IMR-90 (cell line): ENCODE measurements around the gene PKIG. TPM values are rescaled to one million over a fixed set of nuclear protein-coding genes. Genes with fewer than 3 reads are reported as not detected.

Source experiments
- ATAC-seq: fragments of 200-7000 bp; cut with Tn5 transposase; 2 replicates; pipeline ENCODE4 v1.9.1; 2020; ENCODE audit warnings: low read depth, mild to moderate bottlenecking, moderate library complexity
- BruUV-seq: library from RNA; stranded (reverse); fragments of 400-500 nt; replicated peaks from 2 replicates; lab custom pipeline; 2021; lab: Mats Ljungman, UMichigan
- CTCF ChIA-PET: fragments of 300-600 bp; formaldehyde crosslinking; extraction: SDS; loops from one replicate; lab custom pipeline; 2021; ENCODE audit warnings: antibody characterized with exemption; lab: Yijun Ruan, JAX
- POLR2A ChIA-PET: fragments of 300-600 bp; sonication (Branson Sonifier 250); formaldehyde crosslinking; loops from one replicate; lab custom pipeline; 2022; ENCODE audit warnings: antibody characterized with exemption; ENCODE audit not compliant: unreplicated experiment; lab: Charles Lee
- DNase-seq: peaks from one replicate; pipeline ENCODE4 v3.0.0; 2013
- H2AFZ ChIP-seq: replicated peaks from 2 replicates; pipeline ENCODE3; 2013; ENCODE audit warnings: low read length, mild to moderate bottlenecking; ENCODE audit not compliant: poor library complexity
- H2AK5ac ChIP-seq: 2 replicates; pipeline ENCODE4 v1.6.1; 2013; ENCODE audit warnings: low read depth, low read length, inconsistent platforms
- H2AK9ac ChIP-seq: replicated peaks from 2 replicates; pipeline ENCODE3; 2013; ENCODE audit warnings: mild to moderate bottlenecking, low read depth, low read length, moderate library complexity; ENCODE audit not compliant: poor library complexity
- H2BK120ac ChIP-seq: 2 replicates; pipeline ENCODE4 v1.6.1; 2013; ENCODE audit warnings: low read depth, low read length, inconsistent platforms
- H2BK15ac ChIP-seq: 3 replicates; pipeline ENCODE4 v1.6.1; 2013; ENCODE audit warnings: low read depth, low read length, inconsistent platforms
- H2BK20ac ChIP-seq: 2 replicates; pipeline ENCODE4 v1.6.1; 2013; ENCODE audit warnings: low read depth, mild to moderate bottlenecking, inconsistent platforms, low read length, moderate library complexity
- H2BK5ac ChIP-seq: 2 replicates; pipeline ENCODE4 v1.6.1; 2013; ENCODE audit warnings: mild to moderate bottlenecking, low read depth, low read length, inconsistent platforms; ENCODE audit not compliant: poor library complexity, severe bottlenecking
- H3K14ac ChIP-seq: replicated peaks from 2 replicates; pipeline ENCODE4 v1.6.1; 2013; ENCODE audit warnings: low read depth, low read length, inconsistent platforms
- H3K18ac ChIP-seq: 2 replicates; pipeline ENCODE4 v1.6.1; 2013; ENCODE audit warnings: low read depth, low read length, control low read depth
- H3K23ac ChIP-seq: 2 replicates; pipeline ENCODE4 v1.6.1; 2013; ENCODE audit warnings: low read depth, low read length, inconsistent platforms
- H3K27ac ChIP-seq: 2 replicates; pipeline ENCODE4 v1.5.1; 2013; ENCODE audit warnings: mild to moderate bottlenecking, control low read depth, low read length; ENCODE audit not compliant: insufficient read depth
- H3K27me3 ChIP-seq: 2 replicates; pipeline ENCODE4 v1.6.1; 2013; ENCODE audit warnings: low read length; ENCODE audit not compliant: control insufficient read depth, insufficient read depth
- H3K36me3 ChIP-seq: 2 replicates; pipeline ENCODE4 v1.6.1; 2013; ENCODE audit warnings: low read length, mixed read lengths; ENCODE audit not compliant: control insufficient read depth, insufficient read depth
- H3K4ac ChIP-seq: 2 replicates; pipeline ENCODE4 v1.6.1; 2013; ENCODE audit warnings: low read depth, low read length, inconsistent platforms
- H3K4me1 ChIP-seq: 2 replicates; pipeline ENCODE4 v1.6.1; 2013; ENCODE audit warnings: low read length, mixed read lengths; ENCODE audit not compliant: control insufficient read depth, insufficient read depth
- H3K4me2 ChIP-seq: 2 replicates; pipeline ENCODE4 v1.6.1; 2013; ENCODE audit warnings: low read depth, mild to moderate bottlenecking, control low read depth, low read length, moderate library complexity
- H3K4me3 ChIP-seq: 2 replicates; pipeline ENCODE4 v1.5.1; 2013; ENCODE audit warnings: low read depth, mild to moderate bottlenecking, control low read depth, low read length, moderate library complexity; ENCODE audit not compliant: insufficient read depth
- H3K56ac ChIP-seq: 2 replicates; pipeline ENCODE4 v1.6.1; 2013; ENCODE audit warnings: low read length, inconsistent platforms; ENCODE audit not compliant: insufficient read depth; ENCODE audit errors: extremely low read depth
- H3K79me1 ChIP-seq, 2 experiments: 2 replicates each; pipeline ENCODE4 v1.6.1; 2013; ENCODE audit warnings: low read length in 2 of 2, inconsistent platforms in 1 of 2, low read depth in 1 of 2
- H3K9ac ChIP-seq: 2 replicates; pipeline ENCODE4 v1.6.1; 2013; ENCODE audit warnings: low read depth, low read length, control low read depth
- H3K9me1 ChIP-seq: 2 replicates; pipeline ENCODE4 v1.6.1; 2013; ENCODE audit warnings: low read length, inconsistent platforms; ENCODE audit not compliant: insufficient read depth
- H3K9me3 ChIP-seq: 2 replicates; pipeline ENCODE4 v1.6.1; 2013; ENCODE audit warnings: low read length; ENCODE audit not compliant: control insufficient read depth, insufficient read depth
- H4K20me1 ChIP-seq: 2 replicates; pipeline ENCODE4 v1.6.1; 2013; ENCODE audit warnings: low read length, inconsistent platforms; ENCODE audit not compliant: insufficient read depth
- H4K5ac ChIP-seq: 2 replicates; pipeline ENCODE4 v1.6.1; 2013; ENCODE audit warnings: mild to moderate bottlenecking, low read depth, low read length, control low read depth
- H4K8ac ChIP-seq, 2 experiments: 2 replicates each; pipeline ENCODE4 v1.6.1; 2013; ENCODE audit warnings: low read depth in 2 of 2, low read length in 2 of 2, control low read depth in 1 of 2, inconsistent platforms in 1 of 2
- H4K91ac ChIP-seq: 2 replicates; pipeline ENCODE4 v1.6.1; 2013; ENCODE audit warnings: low read depth, low read length, inconsistent platforms; ENCODE audit not compliant: insufficient read depth
- CEBPB ChIP-seq: IDR thresholded peaks from 2 replicates; pipeline ENCODE4 v1.6.1; 2012; ENCODE audit warnings: low read depth, low read length, improper control_type of control experiment
- CHD1 ChIP-seq: IDR thresholded peaks from 2 replicates; pipeline ENCODE4 v1.6.1; 2012; ENCODE audit warnings: low read depth, low read length, improper control_type of control experiment
- CTCF ChIP-seq: conservative IDR thresholded peaks from 2 replicates; pipeline ENCODE4 v1.5.1; 2012; ENCODE audit warnings: mild to moderate bottlenecking, low read depth, low read length, improper control_type of control experiment
- ELK1 ChIP-seq: fragments of 150-350 bp; IDR thresholded peaks from 2 replicates; pipeline ENCODE4 v1.6.1; 2016; ENCODE audit warnings: low read depth, mild to moderate bottlenecking, low read length, moderate library complexity, borderline replicate concordance
- FOS ChIP-seq: fragments of 150-350 bp; IDR thresholded peaks from 2 replicates; pipeline ENCODE4 v1.6.1; 2016; ENCODE audit warnings: low read depth, low read length
- MAFK ChIP-seq: IDR thresholded peaks from 2 replicates; pipeline ENCODE4 v1.6.1; 2012; ENCODE audit warnings: low read depth, low read length, improper control_type of control experiment
- MAZ ChIP-seq: IDR thresholded peaks from 2 replicates; pipeline ENCODE4 v1.6.1; 2012; ENCODE audit warnings: low read depth, mild to moderate bottlenecking, low read length, improper control_type of control experiment, moderate library complexity, borderline replicate concordance
- MXI1 ChIP-seq: IDR thresholded peaks from 2 replicates; pipeline ENCODE4 v1.6.1; 2012; ENCODE audit warnings: low read depth, mild to moderate bottlenecking, low read length, moderate library complexity, borderline replicate concordance
- NFE2L2 ChIP-seq: fragments of 150-350 bp; IDR thresholded peaks from 2 replicates; pipeline ENCODE4 v1.6.1; 2016; ENCODE audit warnings: low read depth, mild to moderate bottlenecking, low read length
- POLR2A ChIP-seq: IDR thresholded peaks from 2 replicates; pipeline ENCODE4 v1.6.1; 2012; ENCODE audit warnings: mild to moderate bottlenecking, low read depth, low read length
- RAD21 ChIP-seq: IDR thresholded peaks from 2 replicates; pipeline ENCODE4 v1.6.1; 2012; ENCODE audit warnings: low read length, improper control_type of control experiment
- RCOR1 ChIP-seq: IDR thresholded peaks from 2 replicates; pipeline ENCODE4 v1.6.1; 2012; ENCODE audit warnings: mild to moderate bottlenecking, low read length, improper control_type of control experiment; ENCODE audit not compliant: insufficient replicate concordance
- RFX5 ChIP-seq: IDR thresholded peaks from 2 replicates; pipeline ENCODE4 v1.8.0; 2012; ENCODE audit warnings: low read depth, mild to moderate bottlenecking, low read length, moderate library complexity
- SMC3 ChIP-seq: fragments of 150-350 bp; IDR thresholded peaks from 2 replicates; pipeline ENCODE4 v1.6.1; 2016; ENCODE audit warnings: low read depth, mild to moderate bottlenecking, antibody characterized with exemption, low read length, moderate library complexity
- USF2 ChIP-seq: fragments of 150-350 bp; IDR thresholded peaks from 2 replicates; pipeline ENCODE4 v1.6.1; 2017; ENCODE audit warnings: mild to moderate bottlenecking, antibody characterized with exemption, low read length, low read depth
- WGBS, 2 experiments: methylation state at CpG; one replicate each; pipeline versions ENCODE4 v1.1.5 to v1.1.7; 2013; ENCODE audit warnings: missing lambda C conversion rate in 2 of 2; ENCODE audit not compliant: insufficient read length in 1 of 2; ENCODE audit errors: extremely low coverage in 2 of 2; 5-methylcytosine and 5-hydroxymethylcytosine counted together
- dilution Hi-C: fragments of 300-500 bp; cut with HindIII; formaldehyde crosslinking; loops from one replicate; pipeline ENCODE4 v1.14.3; 2018; ENCODE audit warnings: low sequenced_read_pairs; ENCODE audit not compliant: unreplicated experiment
- in situ Hi-C: fragments of 300-500 bp; cut with MboI; formaldehyde crosslinking; loops from 3 replicates; pipeline ENCODE4 v1.14.3; 2019; ENCODE audit warnings: low sequenced_read_pairs, inconsistent platforms, mixed read lengths
- intact Hi-C: fragments of 100-400 bp; cut with micrococcal nuclease; formaldehyde crosslinking; loops from 2 replicates; pipeline ENCODE4 v1.10.0; 2022
- polyA plus RNA-seq, 3 experiments: library from polyadenylated mRNA; depleted of rRNA; stranded (reverse); fragments of >200 nt; gene quantifications; 2 replicates each; pipeline ENCODE4 v1.2.3, GENCODE V29; 2012; ENCODE audit warnings: low replicate concordance in 1 of 3
- total RNA-seq: library from RNA; depleted of rRNA; stranded (reverse); fragments of >200 nt; gene quantifications from 2 replicates; pipeline ENCODE4 v1.2.3, GENCODE V29; 2012

The PKIG gene
- total and polyA plus RNA-seq, 2 of the 4 experiments (the other 2 are of a cell fraction), result 78.3 to 89.6 TPM

GRCh38 chr20:44626278-44626677 is 43.9 kb downstream of the PKIG start:
- ATAC-seq (no peak), DNase-seq (no peak)
- Histone ChIP-seq H4K91ac (no peak overlapping the region), H3K56ac (no peak overlapping the region), H3K4ac (no peak overlapping the region), H3K14ac (no peak overlapping the region), H2BK5ac (no peak overlapping the region), H3K18ac (no peak overlapping the region), H3K27me3 (no peaks in the 10 kb centered on the region), H2AK9ac (no peak overlapping the region), H3K23ac (no peak overlapping the region), H3K9me3 (peaks cover 7% of the 10 kb centered on the region), H3K4me3 (no peak overlapping the region), H3K9me1 (no peaks in the 10 kb centered on the region; the same call in 1 of the 2 replicates), H3K9ac (no peak overlapping the region), H4K20me1 (no peaks in the 10 kb centered on the region), H2AFZ (no peak overlapping the region), H2BK120ac (no peak overlapping the region), H2AK5ac (no peak overlapping the region), H2BK20ac (no peak overlapping the region), H2BK15ac (no peak overlapping the region), H3K4me1 (no peaks in the 10 kb centered on the region), H4K8ac (no peak overlapping the region), H3K4me2 (no peak overlapping the region), H3K27ac (no peak overlapping the region), H3K79me1 (no peaks in the 10 kb centered on the region), H4K5ac (no peak overlapping the region), H3K36me3 (peaks cover 1% of the 10 kb centered on the region; the same call in 1 of the 2 replicates)
- ChIA-PET CTCF (no interaction called here), POLR2A (no interaction called here)
- BruUV-seq, result no TSS peak
- dilution Hi-C loops (no loop called here), intact Hi-C loops (no loop called here), in situ Hi-C loops (no loop called here)
- no peak for TF ChIP-seq RAD21
- TF ChIP-seq SMC3, result no peak
- no peak for TF ChIP-seq CEBPB
- TF ChIP-seq RCOR1, result no peak
- TF ChIP-seq NFE2L2, result no peak
- TF ChIP-seq MXI1, result no peak
- TF ChIP-seq FOS, result no peak
- no peak for TF ChIP-seq MAFK
- TF ChIP-seq ELK1, result no peak
- no peak for TF ChIP-seq RFX5
- no peak for TF ChIP-seq CTCF
- TF ChIP-seq CHD1, result no peak
- TF ChIP-seq POLR2A, result no peak
- TF ChIP-seq MAZ, result no peak
- TF ChIP-seq USF2, result no peak
- WGBS, 2 experiments, result 67% methylated on average over 1 of the region's 7 CpGs; no CpG with 5 or more reads in 1 of the 2 experiments
